HG02938 (cell line): ENCODE measurements around the gene STARD9.

Source experiments
- ATAC-seq: cut with Tn5 transposase; IDR thresholded peaks from one replicate; pipeline ENCODE4 v1.9.1; 2021; ENCODE audit warnings: mild to moderate bottlenecking, moderate library complexity; ENCODE audit not compliant: unreplicated experiment

The STARD9 gene

DNA sequence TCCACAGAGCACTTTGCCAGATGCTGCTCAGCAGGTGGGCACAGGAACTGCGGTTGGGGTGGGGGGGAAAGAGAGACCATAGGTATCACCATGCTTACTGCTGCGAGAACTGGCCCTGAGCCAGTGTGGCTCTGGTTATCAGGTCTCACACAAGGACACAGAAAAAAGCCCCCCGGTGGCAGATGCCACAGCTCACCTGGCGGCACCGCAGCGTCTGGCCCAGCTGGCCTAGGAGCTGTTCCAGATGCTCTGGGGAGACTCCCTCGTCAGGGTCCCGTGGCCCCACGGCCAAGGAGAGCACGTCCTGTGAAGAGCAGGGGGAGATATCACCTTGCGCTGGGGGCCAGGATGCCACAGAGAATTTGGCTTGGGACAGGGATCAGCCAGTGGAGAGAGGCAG, 150.7 kb downstream of the STARD9 start:
- no peak for ATAC-seq

DNA sequence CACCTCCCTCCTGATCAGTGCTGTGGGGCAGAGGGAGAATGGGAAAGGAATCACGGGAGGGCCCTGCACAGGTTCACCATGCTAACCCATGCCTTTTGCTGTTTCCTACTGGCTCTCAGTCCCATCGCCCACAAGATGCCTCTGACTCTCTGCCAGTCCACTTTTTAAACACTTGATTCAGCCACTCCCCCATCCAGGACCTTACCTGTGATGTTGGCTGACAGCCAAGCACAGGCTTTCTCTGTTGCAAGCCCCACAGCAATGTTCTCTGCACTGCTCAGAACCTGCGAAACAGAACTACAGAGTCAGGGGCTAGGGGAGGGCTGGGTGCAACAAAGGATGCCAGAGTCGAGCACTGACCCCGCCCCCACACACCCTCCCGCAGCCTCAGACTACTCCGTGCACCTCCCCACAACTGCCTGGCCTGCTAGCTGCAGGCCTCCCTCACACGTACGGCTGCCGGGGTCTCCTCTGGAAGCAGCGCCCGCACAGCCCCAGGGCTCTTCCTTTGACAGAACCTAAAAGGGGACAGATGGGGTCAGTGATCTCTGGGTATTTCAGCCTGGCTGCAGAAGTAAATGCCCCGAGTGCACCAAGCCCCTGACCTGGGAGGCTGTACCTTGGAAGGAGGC, 152.5 kb downstream of the STARD9 start:
- ATAC-seq, result no peak

DNA sequence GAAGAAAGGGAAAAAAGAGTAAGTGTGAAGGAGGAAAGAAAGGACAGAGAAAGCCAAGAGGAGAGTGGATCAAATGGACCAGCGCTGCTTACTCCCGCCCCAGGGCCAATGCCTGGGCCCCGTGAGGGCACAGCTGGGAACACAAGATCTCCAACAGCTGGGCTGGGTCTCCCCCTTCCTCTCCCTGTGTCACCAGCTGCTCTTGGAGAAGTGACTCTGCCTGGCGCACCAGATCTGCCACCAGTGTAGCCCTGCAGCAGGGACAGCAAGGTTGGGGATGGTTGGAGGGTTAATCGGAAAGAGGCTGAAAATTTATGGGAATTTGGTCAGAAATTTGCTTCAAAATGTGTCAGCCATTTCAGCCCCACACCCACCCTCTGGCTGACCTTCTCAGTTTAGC, 153.2 kb downstream of the STARD9 start:
- ATAC-seq, result no peak

DNA sequence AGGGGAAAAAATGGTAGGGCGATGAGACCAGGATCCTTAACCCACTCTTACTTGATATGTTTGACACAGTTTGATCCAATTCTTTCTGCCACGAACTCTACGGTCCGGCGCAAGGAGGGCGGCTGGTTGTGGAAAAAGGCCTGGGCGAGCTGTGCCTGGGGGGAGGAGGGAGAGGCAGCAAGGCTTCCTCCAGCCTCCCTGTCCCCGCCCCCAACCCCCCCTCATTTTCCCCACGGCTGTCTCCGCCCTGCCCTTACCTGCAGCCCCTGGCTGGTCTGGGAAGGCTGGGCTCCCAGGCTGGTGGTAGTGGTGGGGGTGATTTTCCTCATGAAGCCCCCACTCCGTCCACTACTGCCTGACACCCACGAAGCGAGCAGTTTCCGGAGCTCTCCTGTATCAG, 153.6 kb downstream of the STARD9 start:
- ATAC-seq, result no peak

DNA sequence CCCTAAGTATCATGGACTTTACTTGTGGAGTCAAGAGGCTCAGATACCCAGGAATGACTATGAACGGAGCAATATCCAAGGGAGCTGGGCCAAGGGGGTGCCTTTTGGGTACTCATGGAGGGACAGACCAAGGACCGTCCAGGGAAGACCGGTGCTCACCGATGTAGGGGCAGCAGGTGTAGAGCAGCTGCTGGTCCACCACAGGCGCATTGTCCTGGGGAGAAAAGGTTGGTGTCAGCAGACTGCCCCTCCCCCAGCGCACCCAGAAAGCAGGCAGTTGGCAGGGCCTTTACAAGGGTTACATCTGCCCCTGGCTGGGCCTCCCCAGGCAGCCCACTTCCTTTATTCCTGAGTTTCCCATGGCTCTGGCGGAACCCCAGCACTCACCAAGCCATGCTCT, 154.0 kb downstream of the STARD9 start:
- ATAC-seq, result no peak

DNA sequence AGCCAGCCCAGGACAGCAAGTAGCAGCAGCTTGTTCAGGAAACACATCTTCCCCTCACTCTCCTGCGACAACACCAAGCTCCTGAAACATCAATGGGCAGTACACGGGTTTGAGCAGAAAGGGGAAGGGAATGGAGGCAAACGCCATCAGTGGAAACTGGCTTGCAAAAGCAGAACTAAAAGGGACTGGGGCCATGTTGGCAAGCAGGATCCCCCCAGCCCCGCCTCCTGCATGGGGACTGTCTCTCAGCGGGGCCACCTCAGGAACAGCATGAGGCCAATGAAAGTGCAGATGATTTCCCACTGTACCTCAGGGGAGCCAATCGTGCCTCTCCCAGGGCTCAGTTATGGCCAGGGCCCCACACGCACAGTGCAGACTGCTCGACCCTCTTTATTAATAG, 154.7 kb downstream of the STARD9 start:
- ATAC-seq, result no peak

DNA sequence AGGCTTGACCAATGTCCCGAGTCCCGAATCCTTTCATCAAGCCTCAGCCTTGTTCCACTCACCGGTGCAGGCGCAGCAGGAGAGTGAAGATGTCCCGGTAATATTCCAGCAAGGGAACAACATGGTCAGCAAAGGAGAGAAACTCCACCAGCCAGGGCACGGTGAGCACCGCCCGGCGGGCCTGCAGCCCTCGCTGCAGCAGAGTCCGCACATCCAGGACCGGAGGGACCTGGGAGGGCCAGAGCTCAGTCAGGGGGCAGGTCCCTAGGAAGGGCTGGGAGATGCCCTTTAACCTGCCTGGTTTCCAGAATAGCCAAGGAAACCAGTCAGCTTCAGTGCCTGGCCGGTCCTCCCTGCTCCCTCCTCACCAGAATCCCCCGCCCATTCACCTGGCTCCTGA, 155.1 kb downstream of the STARD9 start:
- no peak for ATAC-seq

DNA sequence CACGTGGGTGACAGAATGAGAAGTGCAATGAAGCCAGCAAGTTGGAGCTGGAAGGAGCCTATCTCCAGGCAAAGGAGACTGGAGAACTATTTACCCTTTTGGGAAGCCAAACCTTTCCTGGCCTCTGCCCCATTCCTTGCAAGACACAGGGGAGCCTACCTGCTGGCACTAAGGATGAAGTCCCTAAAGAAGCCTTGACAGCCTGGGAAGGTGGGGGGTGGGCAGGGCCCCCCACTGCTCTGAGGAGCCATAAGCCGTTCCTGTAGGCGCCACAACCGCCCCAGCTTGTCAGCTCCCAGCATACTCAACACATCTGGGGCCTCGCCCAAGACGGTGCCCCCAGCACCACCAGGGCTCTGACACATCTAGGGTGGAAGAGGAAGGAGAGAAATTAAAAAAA, 156.1 kb downstream of the STARD9 start:
- ATAC-seq, result no peak

DNA sequence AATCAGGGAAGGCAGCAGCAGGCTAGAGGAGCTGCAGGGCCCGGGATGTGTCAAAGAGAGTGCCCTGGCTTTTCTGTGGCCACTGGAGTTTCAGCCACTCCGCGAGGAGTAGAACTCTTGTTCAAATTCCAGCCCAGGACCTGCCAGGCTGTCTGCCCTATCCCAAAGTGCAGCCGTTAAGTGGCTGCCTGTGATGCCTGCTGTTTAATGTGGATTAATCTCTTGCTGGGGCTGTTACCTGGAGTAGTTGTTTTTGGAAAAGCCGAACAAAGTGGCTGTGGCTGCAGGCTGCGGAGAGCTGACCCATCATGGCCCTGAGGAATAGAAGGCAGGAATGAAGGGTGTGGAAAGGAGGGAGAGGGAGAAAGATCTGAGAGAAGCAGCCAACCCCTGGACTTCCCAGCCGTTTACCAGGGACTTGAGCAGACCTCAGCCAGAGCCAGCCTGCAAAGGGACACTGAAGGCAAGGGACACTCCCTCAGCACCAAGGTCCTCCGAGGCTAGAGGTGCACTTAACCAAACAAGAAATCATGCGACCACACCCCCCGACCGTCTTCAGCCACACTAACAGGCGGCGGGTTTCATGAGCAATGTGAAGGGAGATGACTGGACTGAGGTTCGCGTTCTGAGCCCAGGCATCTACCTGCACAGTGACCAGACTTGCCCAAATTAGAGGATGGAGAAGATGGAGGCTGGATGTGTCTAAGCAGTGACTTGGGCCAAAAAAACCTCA, 156.9 kb downstream of the STARD9 start:
- ATAC-seq, result no peak

DNA sequence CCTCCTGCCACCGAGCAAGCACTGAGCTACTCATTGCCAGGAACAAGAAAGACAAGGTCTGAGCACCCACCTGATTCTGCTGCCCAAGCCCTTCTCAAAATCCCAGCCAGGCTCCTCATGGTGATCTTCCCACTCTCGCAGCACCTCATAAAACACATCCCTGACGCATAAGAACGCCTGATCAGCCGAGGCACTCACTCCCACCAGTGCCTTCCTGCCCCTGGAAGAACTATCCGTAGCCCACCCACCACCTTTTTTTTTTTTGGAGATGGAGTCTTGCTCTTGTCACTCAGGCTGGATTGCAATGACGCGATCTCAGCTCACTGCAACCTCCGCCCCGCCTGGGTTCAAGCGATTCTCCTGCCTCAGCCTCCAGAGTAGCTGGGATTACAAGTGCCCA, 157.6 kb downstream of the STARD9 start:
- ATAC-seq, result no peak

DNA sequence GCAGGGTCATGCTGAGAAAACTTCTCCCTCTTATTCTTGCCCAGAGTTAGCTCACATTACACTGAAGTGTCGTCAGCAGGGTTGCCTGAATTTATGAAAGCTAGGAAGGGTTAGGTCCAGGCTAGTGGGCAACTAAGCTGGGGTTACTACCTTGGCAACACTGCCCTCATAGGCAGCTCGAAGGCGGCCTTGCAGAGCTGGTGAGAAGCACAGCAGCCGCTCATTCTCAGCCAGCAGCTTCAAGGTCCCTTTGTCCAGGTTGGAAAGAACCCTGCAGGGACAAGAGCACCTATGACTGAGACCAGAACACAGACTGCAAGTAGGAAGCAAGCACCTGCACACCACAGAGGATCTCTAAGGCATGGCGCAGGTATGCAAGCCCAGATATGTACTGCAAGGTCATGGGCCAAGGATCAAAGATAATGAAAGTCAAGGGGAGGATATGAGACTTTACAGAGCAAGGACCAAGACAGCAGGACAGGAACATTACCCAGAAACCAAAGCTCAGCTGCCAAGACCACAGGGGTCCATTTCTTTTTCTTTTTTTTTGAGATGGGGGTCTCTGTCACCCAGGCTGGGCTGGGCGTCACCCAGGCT, 158.8 kb downstream of the STARD9 start:
- ATAC-seq, result no peak

DNA sequence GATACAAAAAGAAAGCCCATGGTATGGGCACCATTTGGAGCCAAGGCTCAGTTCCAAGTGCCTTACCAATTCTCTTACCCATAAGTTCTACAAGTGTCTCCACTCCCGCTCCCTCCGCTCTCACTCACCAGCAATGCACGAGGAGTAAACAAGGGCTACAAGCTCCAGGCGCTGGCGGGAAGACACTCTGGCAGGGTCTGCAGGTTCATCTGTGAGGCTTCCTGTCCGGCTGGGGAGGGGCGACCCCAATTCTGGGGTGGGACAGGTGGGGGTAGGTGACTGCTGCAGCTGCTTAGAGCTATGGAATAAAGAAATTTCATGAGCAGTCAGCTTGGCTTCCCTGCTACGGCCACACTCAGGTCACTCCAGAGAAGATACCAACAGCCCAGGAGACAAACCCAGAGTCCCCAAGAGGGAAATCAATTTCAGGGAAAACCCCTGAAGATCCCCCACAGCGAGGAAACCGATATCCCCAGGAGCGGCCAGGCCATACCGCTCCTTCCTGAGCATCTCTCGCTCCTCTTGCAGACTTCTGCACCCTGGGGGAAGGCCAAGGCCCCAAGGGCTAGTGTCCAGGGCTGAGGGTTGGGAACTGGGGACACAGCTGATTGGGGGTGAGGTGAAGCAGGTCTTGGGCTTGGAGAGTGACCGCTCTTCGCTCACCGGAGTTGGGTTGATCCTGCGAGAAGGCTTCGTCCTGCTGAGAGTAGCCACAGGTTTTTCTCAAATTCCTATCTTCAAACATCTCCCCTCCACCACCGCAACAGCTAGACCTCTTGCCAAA, 160.2 kb downstream of the STARD9 start:
- ATAC-seq, result no peak

DNA sequence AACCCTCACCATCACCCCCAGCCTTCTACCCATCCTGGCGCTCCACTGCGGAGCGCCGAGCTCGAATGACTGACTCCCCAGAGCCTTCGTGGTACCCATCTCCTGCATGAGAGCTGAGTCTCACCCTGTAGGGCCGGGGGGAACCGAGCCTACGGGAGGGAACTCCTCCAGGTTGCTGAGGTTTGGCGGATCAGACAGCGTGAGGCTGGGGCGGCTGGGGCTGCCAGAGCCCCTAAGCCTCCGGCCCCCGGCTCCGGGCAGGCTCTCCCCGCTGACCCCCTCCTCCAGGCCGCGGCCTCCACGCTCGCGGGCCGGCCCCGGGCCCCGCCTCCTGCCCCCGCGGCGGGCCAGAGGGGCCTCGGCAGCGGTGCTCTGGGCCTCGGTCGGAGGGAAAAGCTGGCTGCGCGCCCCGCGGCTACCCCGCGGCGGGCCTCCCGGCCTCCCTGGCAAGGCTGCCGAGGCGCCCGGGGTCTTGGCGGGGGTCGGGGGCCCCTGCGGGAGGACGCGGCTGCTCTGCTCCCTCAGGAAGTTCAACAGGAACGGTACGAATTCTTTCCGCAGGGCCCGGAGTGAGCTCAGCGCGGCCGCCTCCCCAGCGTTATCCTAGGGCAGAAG, 160.9 kb downstream of the STARD9 start:
- peak; percentile 17 for ATAC-seq

DNA sequence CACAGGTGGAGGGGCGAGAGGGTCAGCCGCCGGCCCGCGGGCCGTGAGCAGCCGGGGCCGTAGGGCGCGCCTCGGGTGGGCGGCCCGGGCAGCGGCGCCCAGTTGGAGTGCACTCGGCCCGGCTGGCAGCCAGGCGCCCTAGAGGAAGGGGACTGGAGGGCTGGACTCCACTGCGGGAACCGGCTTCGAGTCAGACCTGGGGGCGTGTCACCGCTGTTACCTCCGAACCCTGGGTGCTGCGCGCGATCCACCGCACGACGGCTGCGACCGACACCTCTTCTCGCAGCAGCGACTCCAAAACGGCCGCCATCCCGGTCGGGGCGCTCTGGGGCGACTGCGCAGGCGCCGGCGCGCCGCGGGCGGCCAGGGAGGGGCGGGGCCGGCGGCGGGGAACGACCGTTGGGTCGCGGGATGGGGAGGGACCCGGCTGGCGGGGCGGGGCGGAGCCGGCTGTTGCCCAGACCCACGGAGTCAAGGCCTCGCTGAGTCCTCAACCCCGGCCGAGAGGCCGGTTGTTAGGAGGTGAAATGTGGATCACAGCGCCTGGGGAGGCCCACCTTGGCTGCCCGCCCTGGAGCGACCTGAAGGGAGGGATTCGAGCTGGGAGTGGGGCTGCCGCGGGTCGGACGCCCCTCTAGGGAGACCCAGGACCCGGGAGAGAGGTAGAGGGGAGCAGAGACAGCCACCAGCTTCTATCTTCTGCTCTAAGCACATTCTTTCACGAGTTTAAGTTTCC, 161.6 kb downstream of the STARD9 start, which contains the start of gene CDAN1:
Gene CDAN1 (minus strand): TSS at position 336 of the 736 bp plus-strand sequence. CDS start 26 bp downstream, at position 310.
- ATAC-seq, result peak; percentile 64

DNA sequence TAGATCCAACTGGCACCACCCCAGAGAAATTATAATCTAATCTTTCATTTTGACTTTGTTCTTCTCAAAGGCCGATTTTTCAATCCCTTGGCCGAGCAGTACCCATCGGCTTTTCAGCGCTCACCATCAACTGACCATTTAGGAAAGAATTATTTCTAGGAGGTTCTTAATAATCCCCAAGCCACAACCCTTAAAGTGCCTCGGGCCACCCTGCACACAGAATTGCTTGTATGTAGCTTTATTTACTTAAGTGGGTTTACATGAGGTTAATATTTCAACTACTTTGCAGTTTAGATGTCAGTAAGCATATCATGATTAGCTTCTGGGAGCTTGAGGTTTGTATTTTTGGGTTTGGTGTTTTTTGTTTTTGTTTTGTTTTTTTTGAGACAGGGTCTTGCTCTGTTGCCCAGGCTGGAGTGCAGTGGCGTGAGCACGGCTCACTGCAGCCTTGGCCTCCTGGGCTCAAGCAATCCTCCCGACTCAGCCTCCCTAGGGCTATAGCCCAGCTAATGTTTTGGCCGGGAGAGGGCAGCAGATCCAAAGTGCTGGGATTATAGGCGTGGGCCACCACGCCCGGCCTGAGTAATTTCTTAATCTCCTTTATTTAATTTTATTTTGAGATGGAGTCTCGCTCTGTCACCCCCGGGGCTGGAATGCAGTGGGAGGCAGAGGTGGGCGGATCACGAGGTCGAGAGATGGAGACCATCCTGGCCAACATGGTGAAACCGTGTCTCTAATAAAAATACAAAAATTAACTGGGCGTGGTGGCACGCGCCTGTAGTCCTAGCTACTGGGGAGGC, 162.3 kb downstream of the STARD9 start:
- peak; percentile 4 for ATAC-seq

DNA sequence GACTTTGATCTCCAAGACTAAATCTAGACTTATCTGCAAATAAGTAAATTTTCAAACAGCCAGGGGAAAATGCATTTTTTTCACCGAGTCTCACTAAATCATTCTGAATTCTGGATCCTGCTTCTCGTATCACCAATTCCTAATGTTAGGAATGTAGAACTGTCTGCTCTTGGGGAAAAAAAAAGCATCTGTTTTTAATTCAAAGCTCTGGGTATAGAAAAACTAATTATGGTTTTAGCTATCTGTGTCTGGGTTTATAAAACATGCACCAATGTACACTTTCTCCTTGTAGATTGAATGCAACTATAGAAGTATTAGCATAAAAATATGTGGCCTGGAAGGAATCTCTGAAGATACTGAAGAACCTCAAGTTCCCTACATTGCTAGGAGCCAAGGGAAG, 166.3 kb downstream of the STARD9 start:
- ATAC-seq, result no peak

DNA sequence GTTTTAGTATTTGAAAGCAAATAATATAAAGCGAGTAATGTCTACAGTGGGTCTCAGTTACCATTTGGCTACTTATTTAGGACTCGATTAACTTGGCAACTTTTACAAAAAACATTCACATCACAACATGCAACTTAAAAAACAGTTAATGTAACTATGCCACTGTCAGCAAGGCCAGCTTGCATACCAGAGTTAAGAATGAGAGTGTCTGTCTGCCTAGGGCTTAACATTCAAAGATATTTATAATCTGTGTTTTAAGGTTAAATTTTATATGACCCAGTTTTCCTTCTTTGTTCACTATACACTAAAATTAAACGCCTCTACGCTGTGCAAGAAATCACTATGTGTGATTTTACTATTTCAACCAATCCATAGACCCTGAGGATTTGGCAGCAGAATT, 166.7 kb downstream of the STARD9 start:
- ATAC-seq, result no peak

DNA sequence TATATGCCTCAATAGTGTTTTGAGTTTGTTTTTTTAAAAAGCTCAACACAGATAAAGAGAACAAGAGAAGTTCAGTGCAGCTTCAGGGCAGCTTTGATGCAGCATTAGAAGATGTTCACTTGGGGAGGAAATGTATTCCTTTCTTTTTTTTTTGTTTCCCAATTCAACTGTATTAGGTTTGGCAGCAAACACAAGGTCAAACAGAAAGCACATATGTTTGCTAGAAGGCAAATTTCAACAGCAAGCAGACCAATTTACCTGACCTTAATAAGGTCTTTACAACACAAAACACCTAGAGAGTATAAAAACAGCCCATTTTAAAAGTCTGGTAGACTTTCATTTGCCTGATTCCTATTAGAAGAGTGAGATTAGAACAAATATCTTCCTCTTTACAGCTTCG, 168.8 kb downstream of the STARD9 start:
- ATAC-seq, result no peak

DNA sequence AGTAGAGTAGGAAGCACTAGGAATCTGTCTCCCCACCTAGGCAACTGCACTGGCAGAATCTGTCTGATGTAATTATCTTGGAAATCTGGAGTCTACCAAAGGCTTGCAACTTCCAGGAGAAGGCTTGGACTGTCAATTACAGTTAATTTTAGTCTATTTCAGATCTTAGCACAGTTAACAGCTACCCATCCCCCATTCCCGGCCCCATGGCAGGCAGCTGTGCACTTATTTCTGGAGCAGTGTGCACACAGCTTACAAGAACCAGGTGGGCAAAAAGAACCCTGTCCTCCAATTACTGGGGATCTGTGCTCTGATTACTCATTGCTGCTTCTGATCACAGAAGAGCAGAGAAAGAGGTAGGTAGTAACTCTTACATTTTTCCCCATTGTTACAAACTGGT, 173.9 kb downstream of the STARD9 start:
- no peak for ATAC-seq

DNA sequence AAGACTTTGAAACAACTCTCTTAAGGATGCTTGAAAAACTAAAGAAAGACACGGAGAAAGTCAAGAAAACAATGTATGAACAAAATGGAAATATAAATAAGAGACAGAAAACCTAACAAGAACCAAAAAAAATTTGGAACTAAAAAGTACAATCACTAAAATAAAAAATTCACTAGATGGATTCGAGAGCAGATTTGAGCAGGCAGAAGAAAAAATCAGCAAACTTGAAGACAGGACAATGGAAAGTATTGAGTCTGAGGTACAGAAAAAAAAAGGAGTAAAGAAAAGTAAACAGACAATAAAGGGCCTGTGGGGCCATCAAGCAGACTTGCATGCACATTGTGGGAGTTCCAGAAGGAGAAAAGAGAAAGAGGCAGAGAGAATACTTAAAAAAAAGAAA, 174.9 kb downstream of the STARD9 start:
- ATAC-seq, result no peak
